HG03060 (cell line): ENCODE measurements around the gene HELZ2.

Source experiments
- ATAC-seq: cut with Tn5 transposase; IDR thresholded peaks from one replicate; pipeline ENCODE4 v1.9.1; 2021; ENCODE audit warnings: low read depth, moderate number of reproducible peaks; ENCODE audit not compliant: unreplicated experiment

Gene HELZ2

GRCh38 chr20:63597651-63598478, 23.8 kb upstream of the HELZ2 start:
- no peak for ATAC-seq

GRCh38 chr20:63596423-63596822, 22.4 kb upstream of the HELZ2 start:
- ATAC-seq = no peak

GRCh38 chr20:63595416-63596127, 21.5 kb upstream of the HELZ2 start:
- ATAC-seq = no peak

- ATAC-seq = no peak
Observed at GRCh38 chr20:63594043-63594561, 20.1 kb upstream of the HELZ2 start.

GRCh38 chr20:63592661-63593060, 18.6 kb upstream of the HELZ2 start:
- ATAC-seq = no peak

GRCh38 chr20:63591786-63592355, 17.8 kb upstream of the HELZ2 start:
- ATAC-seq = no peak

GRCh38 chr20:63591147-63591533, 17.1 kb upstream of the HELZ2 start:
- no peak for ATAC-seq

GRCh38 chr20:63590218-63591146, 16.4 kb upstream of the HELZ2 start:
- ATAC-seq = no peak

- ATAC-seq = no peak
Observed at GRCh38 chr20:63589261-63590217, 15.5 kb upstream of the HELZ2 start.

GRCh38 chr20:63588641-63589041, 14.6 kb upstream of the HELZ2 start:
- no peak for ATAC-seq

- no peak for ATAC-seq
Observed at GRCh38 chr20:63587776-63588591, 13.9 kb upstream of the HELZ2 start.

GRCh38 chr20:63587256-63587655, 13.2 kb upstream of the HELZ2 start:
- ATAC-seq = no peak

GRCh38 chr20:63586797-63587196, 12.8 kb upstream of the HELZ2 start:
- no peak for ATAC-seq

GRCh38 chr20:63585616-63586565, 11.9 kb upstream of the HELZ2 start:
- ATAC-seq = no peak

GRCh38 chr20:63582382-63583063, 8.5 kb upstream of the HELZ2 start:
- no peak for ATAC-seq

- ATAC-seq = no peak
Observed at GRCh38 chr20:63580796-63581461, 6.9 kb upstream of the HELZ2 start.
